C4-2B (cell line): ENCODE measurements around the gene ZCCHC18.
"Not testable (repeated sequence)": the region's sequence is repeated elsewhere in the genome, so short reads cannot be mapped to it uniquely, and the experiment has no call there.

Source experiments
- H3K27ac ChIP-seq: fragments of 450-650 bp; 2 replicates; pipeline ENCODE4 v1.5.1; 2017
- CTCF ChIP-seq: fragments of 450-650 bp; conservative IDR thresholded peaks from 2 replicates; pipeline ENCODE4 v1.5.1; 2017; ENCODE audit warnings: mild to moderate bottlenecking
- ZFX ChIP-seq: fragments of 450-650 bp; IDR thresholded peaks from 2 replicates; pipeline ENCODE4 v1.6.1; 2017

ZCCHC18 gene

GRCh38 chrX:104098151-104098808, 14.0 kb upstream of the ZCCHC18 start:
- TF ChIP-seq ZFX (no peak), CTCF (peak; percentile 67)
- H3K27ac ChIP-seq: no peak overlapping the region

- H3K27ac ChIP-seq: no peak overlapping the region
- TF ChIP-seq CTCF (no peak), ZFX (no peak)
These were observed 13.4 kb upstream of the ZCCHC18 start for GRCh38 chrX:104098919-104099318.

GRCh38 chrX:104104676-104105075, 7.6 kb upstream of the ZCCHC18 start:
- no peak for TF ChIP-seq CTCF
- TF ChIP-seq ZFX: no peak
- no peak overlapping the region for H3K27ac ChIP-seq

GRCh38 chrX:104105330-104106262, 6.7 kb upstream of the ZCCHC18 start:
- no peak for TF ChIP-seq ZFX
- no peak for TF ChIP-seq CTCF
- no peak overlapping the region for H3K27ac ChIP-seq

- TF ChIP-seq ZFX (no peak), CTCF (no peak)
- no peak overlapping the region for H3K27ac ChIP-seq
These were observed 3.4 kb upstream of the ZCCHC18 start for GRCh38 chrX:104108955-104109354.

- H3K27ac ChIP-seq: not testable (repeated sequence)
These were observed 1.7 kb upstream of the ZCCHC18 start for GRCh38 chrX:104110491-104111240.

GRCh38 chrX:104113222-104113965, 1.1 kb downstream of the ZCCHC18 start:
- TF ChIP-seq ZFX (no peak), CTCF (peak; percentile 70)
- no peak overlapping the region for H3K27ac ChIP-seq
